DND-41 (cell line): ENCODE results near the gene KLHL6.

Experiments used
- ATAC-seq: fragments of 200-7000 bp; cut with Tn5 transposase; 3 replicates; pipeline ENCODE4 v1.9.1; 2021; ENCODE audit warnings: low read depth; ENCODE audit not compliant: insufficient read depth
- DNase-seq: peaks from one replicate; pipeline ENCODE4 v3.0.0-alpha.2; 2020
- H2AFZ ChIP-seq: 2 replicates; pipeline ENCODE4 v1.6.0; 2012; ENCODE audit warnings: low read depth, low read length
- H3K27ac ChIP-seq: 2 replicates; pipeline ENCODE4 v1.5.1; 2012; ENCODE audit warnings: low read length, inconsistent platforms
- H3K27me3 ChIP-seq: fragments of 200-600 bp; sonication (generic); 2 replicates; pipeline ENCODE4 v1.6.0; 2012; ENCODE audit warnings: low read length, mild to moderate bottlenecking, inconsistent platforms; ENCODE audit not compliant: insufficient read depth, poor library complexity
- H3K36me3 ChIP-seq: 2 replicates; pipeline ENCODE4 v1.5.1; 2012; ENCODE audit warnings: low read length, inconsistent platforms; ENCODE audit not compliant: insufficient read depth
- H3K4me1 ChIP-seq: 2 replicates; pipeline ENCODE4 v1.5.1; 2012; ENCODE audit warnings: mild to moderate bottlenecking, low read length; ENCODE audit not compliant: insufficient read depth
- H3K4me2 ChIP-seq: 2 replicates; pipeline ENCODE4 v1.6.0; 2012; ENCODE audit warnings: mild to moderate bottlenecking, moderate library complexity, low read length, inconsistent platforms; ENCODE audit not compliant: insufficient read depth
- H3K4me3 ChIP-seq, 2 experiments: fragments of 200-600 bp in 1 of 2; shearing (Covaris generic) in 1 of 2; 2 replicates each; pipeline ENCODE4 v1.5.1; 2012 to 2016; ENCODE audit warnings: inconsistent platforms in 2 of 2, low read length in 2 of 2, mild to moderate bottlenecking in 2 of 2, low read depth in 1 of 2, moderate library complexity in 1 of 2
- H3K79me2 ChIP-seq: 2 replicates; pipeline ENCODE4 v1.6.0; 2012; ENCODE audit warnings: low read length, inconsistent platforms; ENCODE audit not compliant: insufficient read depth
- H3K9ac ChIP-seq: 2 replicates; pipeline ENCODE4 v1.6.0; 2012; ENCODE audit warnings: low read depth, mild to moderate bottlenecking, inconsistent platforms, low read length, moderate library complexity
- H3K9me3 ChIP-seq: 2 replicates; pipeline ENCODE4 v1.5.1; 2012; ENCODE audit warnings: low read length, moderate library complexity, mild to moderate bottlenecking, inconsistent platforms; ENCODE audit not compliant: insufficient read depth, severe bottlenecking
- H4K20me1 ChIP-seq: 2 replicates; pipeline ENCODE4 v1.6.0; 2012; ENCODE audit warnings: low read length; ENCODE audit not compliant: insufficient read depth
- EZH2 ChIP-seq: IDR thresholded peaks from 3 replicates; pipeline ENCODE4 v1.6.1; 2012; ENCODE audit warnings: borderline replicate concordance, low read depth, mild to moderate bottlenecking, moderate library complexity, low read length, inconsistent platforms; ENCODE audit not compliant: severe bottlenecking
- TF ChIP-seq, protein P1 (sequence below): IDR thresholded peaks from 2 replicates; pipeline ENCODE4 v1.5.1; 2012; ENCODE audit warnings: borderline replicate concordance, low read length, moderate library complexity, mild to moderate bottlenecking; ENCODE audit not compliant: poor library complexity, severe bottlenecking; ENCODE audit errors: extremely low read depth

The KLHL6 gene

GRCh38 chr3:183439515-183439914, 116.0 kb downstream of the KLHL6 start:
- Histone ChIP-seq H3K79me2 (no peaks in the 10 kb centered on the region), H3K9ac (no peak overlapping the region), H3K4me1 (no peaks in the 10 kb centered on the region), H4K20me1 (no peaks in the 10 kb centered on the region), H3K4me3 (no peak overlapping the region), H3K36me3 (no peaks in the 10 kb centered on the region), H3K27me3 (no peaks in the 10 kb centered on the region), H3K27ac (no peak overlapping the region), H3K9me3 (peaks cover 18% of the 10 kb centered on the region), H2AFZ (no peak overlapping the region), H3K4me2 (no peak overlapping the region)
- no peak for DNase-seq
- no peak for ATAC-seq
- no peak for TF ChIP-seq EZH2
- TF ChIP-seq, protein P1, sequence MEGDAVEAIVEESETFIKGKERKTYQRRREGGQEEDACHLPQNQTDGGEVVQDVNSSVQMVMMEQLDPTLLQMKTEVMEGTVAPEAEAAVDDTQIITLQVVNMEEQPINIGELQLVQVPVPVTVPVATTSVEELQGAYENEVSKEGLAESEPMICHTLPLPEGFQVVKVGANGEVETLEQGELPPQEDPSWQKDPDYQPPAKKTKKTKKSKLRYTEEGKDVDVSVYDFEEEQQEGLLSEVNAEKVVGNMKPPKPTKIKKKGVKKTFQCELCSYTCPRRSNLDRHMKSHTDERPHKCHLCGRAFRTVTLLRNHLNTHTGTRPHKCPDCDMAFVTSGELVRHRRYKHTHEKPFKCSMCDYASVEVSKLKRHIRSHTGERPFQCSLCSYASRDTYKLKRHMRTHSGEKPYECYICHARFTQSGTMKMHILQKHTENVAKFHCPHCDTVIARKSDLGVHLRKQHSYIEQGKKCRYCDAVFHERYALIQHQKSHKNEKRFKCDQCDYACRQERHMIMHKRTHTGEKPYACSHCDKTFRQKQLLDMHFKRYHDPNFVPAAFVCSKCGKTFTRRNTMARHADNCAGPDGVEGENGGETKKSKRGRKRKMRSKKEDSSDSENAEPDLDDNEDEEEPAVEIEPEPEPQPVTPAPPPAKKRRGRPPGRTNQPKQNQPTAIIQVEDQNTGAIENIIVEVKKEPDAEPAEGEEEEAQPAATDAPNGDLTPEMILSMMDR, result no peak

DNA sequence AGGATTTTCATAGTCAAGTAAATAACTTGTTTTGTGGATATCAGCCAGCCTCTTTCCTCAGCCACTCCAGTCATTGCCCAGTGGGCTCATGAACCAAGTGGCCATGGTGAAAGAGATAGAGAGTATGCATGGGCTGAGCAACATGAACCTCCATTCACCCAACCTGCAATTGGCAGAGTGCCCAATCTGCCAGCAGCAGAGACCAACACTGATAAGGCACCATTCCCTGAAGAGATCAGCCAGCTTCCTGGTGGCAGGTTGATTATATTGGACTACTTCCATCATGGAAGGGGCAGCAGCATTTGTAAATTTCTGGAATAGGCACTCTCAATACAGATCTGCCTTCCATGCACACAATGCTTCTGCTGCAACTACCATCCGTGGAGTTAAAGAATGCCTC, 116.8 kb downstream of the KLHL6 start:
- Histone ChIP-seq H3K4me2 (no peak overlapping the region), H3K27ac (no peak overlapping the region), H2AFZ (no peak overlapping the region), H3K79me2 (no peaks in the 10 kb centered on the region), H3K4me1 (no peaks in the 10 kb centered on the region), H3K36me3 (no peaks in the 10 kb centered on the region), H4K20me1 (no peaks in the 10 kb centered on the region), H3K27me3 (no peaks in the 10 kb centered on the region), H3K9ac (no peak overlapping the region), H3K4me3 (no peak overlapping the region), H3K9me3 (peaks cover 12% of the 10 kb centered on the region)
- TF ChIP-seq, protein P1, result no peak
- TF ChIP-seq EZH2, result no peak
- DNase-seq (no peak), ATAC-seq (no peak)

DNA sequence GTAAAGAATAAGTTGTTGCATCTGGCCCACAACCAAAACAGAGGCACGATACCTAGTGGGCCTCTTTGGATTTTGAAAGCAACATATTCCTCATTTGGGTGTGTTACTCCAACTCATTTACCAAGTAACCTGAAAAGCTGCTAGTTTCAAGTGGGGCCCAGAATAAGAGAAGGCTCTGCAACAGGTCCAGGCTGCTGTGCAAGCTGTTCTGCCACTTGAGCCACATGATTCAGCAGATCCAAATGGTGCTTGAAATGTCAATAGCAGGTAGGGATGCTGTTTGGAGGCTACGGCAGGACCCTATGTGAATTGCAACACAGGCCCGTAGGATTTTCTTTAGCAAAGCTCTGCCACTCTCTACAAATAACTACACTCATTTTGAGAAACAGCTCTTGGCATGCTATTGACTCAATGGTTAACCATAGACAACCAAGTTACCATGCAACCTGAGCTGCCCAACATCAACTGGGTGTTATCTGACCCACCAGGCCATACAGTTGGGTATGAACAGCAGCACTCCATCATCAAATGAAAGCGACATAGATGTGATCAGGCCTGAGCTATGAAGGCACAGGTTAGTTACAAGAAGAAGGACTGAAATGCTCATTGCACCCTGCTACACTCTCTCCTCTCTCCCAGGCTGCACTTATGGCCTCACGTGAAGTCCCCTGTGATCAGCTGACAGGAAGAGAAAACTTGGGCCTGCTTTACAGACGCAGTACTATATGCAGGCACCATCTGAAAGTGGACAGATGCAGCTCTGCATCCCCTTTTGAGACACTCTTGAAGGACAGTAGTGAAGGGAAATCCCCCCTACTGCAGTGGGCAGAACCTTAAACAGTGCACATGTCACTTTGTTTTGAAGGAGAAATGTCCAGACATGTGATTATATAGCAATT, 117.6 kb downstream of the KLHL6 start:
- H2AFZ ChIP-seq, result no peak overlapping the region
- no peak for DNase-seq
- H4K20me1 ChIP-seq, result no peaks in the 10 kb centered on the region

More for the DNA sequence above, 117.6 kb downstream of the KLHL6 start:
- Histone ChIP-seq H3K27me3 (no peaks in the 10 kb centered on the region), H3K79me2 (no peaks in the 10 kb centered on the region), H3K9me3 (peaks cover 5% of the 10 kb centered on the region), H3K36me3 (no peaks in the 10 kb centered on the region), H3K27ac (no peak overlapping the region), H3K9ac (no peak overlapping the region), H3K4me2 (no peak overlapping the region), H3K4me3 (no peak overlapping the region), H3K4me1 (no peaks in the 10 kb centered on the region)
- TF ChIP-seq EZH2, result no peak
- TF ChIP-seq, protein P1, result no peak
- ATAC-seq, result no peak
